Activated B cell treated with CpG ODN at 0.5 μM for 24 hours (primary cell): ENCODE data around the gene CCDC197. TPM values are rescaled to one million over a fixed set of nuclear protein-coding genes. Genes with fewer than 3 reads are reported as not detected.

Experiments
- ATAC-seq: fragments of 200-7000 bp; cut with Tn5 transposase; one replicate; pipeline ENCODE4 v1.10.0; 2021; ENCODE audit warnings: low read depth, mild to moderate bottlenecking, moderate library complexity
- CTCF ChIA-PET: fragments of 350-600 bp; sonication (Branson Sonifier 250); formaldehyde crosslinking; loops from one replicate; lab custom pipeline; 2021; ENCODE audit warnings: antibody characterized with exemption; lab: Charles Lee
- POLR2A ChIA-PET: fragments of 350-600 bp; sonication (Branson Sonifier 250); formaldehyde crosslinking; loops from one replicate; lab custom pipeline; 2021; ENCODE audit warnings: antibody characterized with exemption; lab: Charles Lee
- DNase-seq: peaks from one replicate; pipeline ENCODE4 v3.0.0; 2022
- H3K27ac Mint-ChIP-seq: one replicate; pipeline ENCODE4 v1.8.0; 2020; ENCODE audit warnings: mixed read lengths
- H3K27me3 Mint-ChIP-seq: one replicate; pipeline ENCODE4 v1.8.0; 2021; ENCODE audit warnings: mixed read lengths
- H3K36me3 Mint-ChIP-seq: one replicate; pipeline ENCODE4 v1.8.0; 2021; ENCODE audit warnings: low read depth, mixed read lengths
- H3K4me1 Mint-ChIP-seq: one replicate; pipeline ENCODE4 v1.8.0; 2021; ENCODE audit warnings: mixed read lengths
- H3K4me3 Mint-ChIP-seq: one replicate; pipeline ENCODE4 v1.8.0; 2020; ENCODE audit warnings: mild to moderate bottlenecking, mixed read lengths
- H3K9me3 Mint-ChIP-seq: one replicate; pipeline ENCODE4 v1.8.0; 2020; ENCODE audit warnings: mixed read lengths
- CTCF ChIP-seq: fragments of 200-600 bp; IDR thresholded peaks from one replicate; pipeline ENCODE4 v1.8.0; 2022; ENCODE audit warnings: antibody characterized with exemption, mild to moderate bottlenecking
- intact Hi-C: fragments of 100-400 bp; cut with micrococcal nuclease; formaldehyde crosslinking; loops from one replicate; pipeline ENCODE4 v1.15.1; 2024
- total RNA-seq: library from RNA; stranded (reverse); gene quantifications from 2 replicates; pipeline ENCODE4 v1.2.3, GENCODE V29; 2022

The CCDC197 gene
- total RNA-seq, 1 donor from 2014 or later: not detected

DNA sequence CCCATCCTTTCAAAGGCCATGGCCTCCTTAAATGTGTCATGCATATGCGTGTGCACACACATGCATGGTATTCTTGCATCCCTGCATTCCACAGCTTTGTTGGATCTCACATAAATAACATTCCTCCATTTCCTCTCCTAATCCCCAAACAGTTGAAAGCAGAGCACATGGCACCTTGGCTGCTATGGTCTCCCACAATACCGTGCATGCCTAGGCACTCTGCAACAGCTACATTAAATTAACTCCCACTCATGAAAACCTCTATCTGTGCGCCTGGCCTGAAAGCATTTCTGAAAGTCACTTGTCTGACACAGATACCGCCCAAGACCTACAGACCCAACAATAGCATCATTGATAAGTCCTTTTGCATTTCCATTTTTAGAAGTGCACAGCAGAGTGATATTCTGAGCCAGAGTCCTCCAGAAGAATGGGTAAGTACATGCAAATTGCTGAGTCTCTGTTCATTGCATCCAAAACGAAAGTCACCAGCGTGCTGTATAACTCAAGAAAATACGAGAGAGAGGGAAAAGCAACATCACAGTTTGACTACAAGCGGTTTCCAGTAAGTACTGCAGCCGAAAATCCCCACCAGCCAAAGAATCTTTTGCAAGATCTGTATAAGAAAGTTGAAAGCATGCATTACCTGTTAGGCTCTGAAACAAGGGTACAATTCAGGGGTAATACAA is 21.2 kb upstream of the CCDC197 start:
- POLR2A ChIA-PET: interaction anchor here (1.8 kb wide), 1 partner anchor 8 kb away, joined by 4 read pairs; no protein-coding TSS in a partner anchor
- H3K27me3 Mint-ChIP-seq: peaks cover 25% of the 10 kb centered on the region
- CTCF ChIA-PET: interaction anchor here (13.3 kb wide), 1 partner anchor 37 kb away, joined by 498 read pairs; no protein-coding TSS in a partner anchor
- peaks cover 53% of the 10 kb centered on the region for H3K4me1 Mint-ChIP-seq
- H3K4me3 Mint-ChIP-seq: peak overlapping the region; percentile 52
- ATAC-seq (peak; percentile 26), DNase-seq (no peak)
- no peak overlapping the region for H3K27ac Mint-ChIP-seq
- no peak for TF ChIP-seq CTCF
- intact Hi-C loops: loop anchor here (10.0 kb wide), 1 partner anchor 771 kb away; the partner anchor contains the start of genes GON7 and UBR7
- H3K9me3 Mint-ChIP-seq: no peaks in the 10 kb centered on the region
- no peaks in the 10 kb centered on the region for H3K36me3 Mint-ChIP-seq

DNA sequence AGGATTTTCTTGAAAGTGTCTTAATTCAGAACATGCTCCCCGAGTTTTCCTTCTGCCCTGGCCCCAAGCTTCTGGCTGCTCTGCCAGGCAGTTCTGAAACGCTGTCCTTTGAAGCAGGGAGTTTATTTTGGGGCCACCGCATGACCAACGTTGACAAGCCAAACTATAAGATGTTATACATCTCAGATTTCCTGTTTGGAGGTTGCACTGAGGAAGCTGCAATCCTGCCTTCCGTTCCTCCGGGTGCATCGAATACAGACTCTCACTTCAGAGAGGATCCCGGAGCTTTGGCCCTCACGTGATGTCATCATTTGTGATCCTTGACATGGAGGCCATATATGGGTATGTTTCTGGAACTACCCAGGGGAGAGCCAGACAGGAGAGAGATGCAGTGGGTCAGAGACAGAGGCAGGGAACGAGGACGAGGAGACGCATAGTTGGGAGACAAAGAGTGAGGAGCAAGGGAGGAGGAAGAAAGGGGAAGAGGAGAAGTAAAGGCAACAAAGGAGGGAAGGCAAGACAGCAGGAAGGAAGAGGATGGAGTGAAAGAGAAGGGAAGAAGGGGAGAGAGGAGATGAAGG is 20.5 kb upstream of the CCDC197 start, which contains the start of gene ASB2:
Gene ASB2 (minus strand): TSS at position 94 of the 581 bp plus-strand sequence. CDS start 12,031 bp downstream, outside the sequence.
- DNase-seq (no peak), ATAC-seq (no peak)
- no peak within 1 kb of the TSS for H3K27ac Mint-ChIP-seq
- no peaks in the 10 kb centered on the region for H3K9me3 Mint-ChIP-seq
- no peak for TF ChIP-seq CTCF
- H3K4me1 Mint-ChIP-seq: peaks cover 47% of the 10 kb centered on the region
- peaks cover 26% of the 10 kb centered on the region for H3K27me3 Mint-ChIP-seq
- no peaks in the 10 kb centered on the region for H3K36me3 Mint-ChIP-seq
- ChIA-PET CTCF (interaction anchor here (13.3 kb wide), 1 partner anchor 38 kb away, joined by 498 read pairs; no protein-coding TSS in a partner anchor), POLR2A (interaction anchor here (1.8 kb wide), 1 partner anchor 9 kb away, joined by 4 read pairs; no protein-coding TSS in a partner anchor)
- intact Hi-C loops: loop anchor here (10.0 kb wide), 1 partner anchor 772 kb away; the partner anchor contains the start of genes GON7 and UBR7
- peak within 1 kb of the TSS; percentile 52 for H3K4me3 Mint-ChIP-seq

GRCh38 chr14:93977171-93977570 is 19.9 kb upstream of the CCDC197 start:
- ChIA-PET POLR2A (interaction anchor here (1.8 to 2.0 kb wide), 2 partner anchors 9 kb away, joined by 4 to 22 read pairs; no protein-coding TSS in a partner anchor), CTCF (interaction anchor here (13.3 kb wide), 1 partner anchor 39 kb away, joined by 498 read pairs; no protein-coding TSS in a partner anchor)

GRCh38 chr14:93977790-93978581 is 19.1 kb upstream of the CCDC197 start:
- peak; percentile 84 for ATAC-seq
- H3K27ac Mint-ChIP-seq: peak overlapping the region; percentile 68
- POLR2A ChIA-PET: interaction anchor here (0.7 to 2.0 kb wide), 12 partner anchors 8 to 103 kb away, joined by 3 to 22 read pairs (median 6); partner anchors contain the start of genes CCDC197, DDX24 and IFI27L1
- CTCF ChIA-PET: interaction anchor here (1.1 to 13.3 kb wide), 5 partner anchors 10 to 159 kb away, joined by 3 to 498 read pairs (median 5); no protein-coding TSS in a partner anchor
- TF ChIP-seq CTCF: no peak
- no peaks in the 10 kb centered on the region for H3K9me3 Mint-ChIP-seq
- H3K4me3 Mint-ChIP-seq: peak overlapping the region; percentile 41
- H3K36me3 Mint-ChIP-seq: no peaks in the 10 kb centered on the region
- intact Hi-C loops: loop anchor here (1.0 to 10.0 kb wide), 6 partner anchors 11 to 773 kb away; partner anchors contain the start of genes GON7 and UBR7
- peaks cover 29% of the 10 kb centered on the region for H3K27me3 Mint-ChIP-seq
- peak; percentile 40 for DNase-seq
- peaks cover 40% of the 10 kb centered on the region for H3K4me1 Mint-ChIP-seq

More at GRCh38 chr14:93977171-93977570, 19.9 kb upstream of the CCDC197 start:
- ATAC-seq (no peak), DNase-seq (no peak)
- intact Hi-C loops: loop anchor here (10.0 kb wide), 1 partner anchor 772 kb away; the partner anchor contains the start of genes GON7 and UBR7
- H3K4me3 Mint-ChIP-seq: no peak overlapping the region
- no peak overlapping the region for H3K27ac Mint-ChIP-seq
- no peak for TF ChIP-seq CTCF
- H3K4me1 Mint-ChIP-seq: peaks cover 42% of the 10 kb centered on the region
- H3K9me3 Mint-ChIP-seq: no peaks in the 10 kb centered on the region
- H3K36me3 Mint-ChIP-seq: no peaks in the 10 kb centered on the region
- H3K27me3 Mint-ChIP-seq: peaks cover 28% of the 10 kb centered on the region
